HG02588 (cell line): ENCODE measurements around the gene TET3.
A peak's percentile ranks its signal among the peaks of the same experiment; 100 is the strongest.

Experiments used
- ATAC-seq: cut with Tn5 transposase; IDR thresholded peaks from one replicate; pipeline ENCODE4 v1.9.1; 2021; ENCODE audit warnings: mild to moderate bottlenecking, moderate library complexity; ENCODE audit not compliant: unreplicated experiment

Gene TET3

GRCh38 chr2:73963385-73964120, 21.2 kb upstream of the TET3 start:
- peak; percentile 46 for ATAC-seq

GRCh38 chr2:73964223-73964622, 20.5 kb upstream of the TET3 start:
- ATAC-seq: no peak

GRCh38 chr2:73965053-73965452, 19.7 kb upstream of the TET3 start:
- no peak for ATAC-seq

- ATAC-seq: no peak
Measured at GRCh38 chr2:73968357-73968937, 16.3 kb upstream of the TET3 start.

GRCh38 chr2:73969356-73969755, 15.4 kb upstream of the TET3 start:
- ATAC-seq: no peak

GRCh38 chr2:73970141-73970803, 14.4 kb upstream of the TET3 start:
- ATAC-seq: no peak

GRCh38 chr2:73970850-73971471, 13.7 kb upstream of the TET3 start:
- peak; percentile 85 for ATAC-seq

GRCh38 chr2:73971722-73972121, 13.0 kb upstream of the TET3 start:
- no peak for ATAC-seq

GRCh38 chr2:73972846-73973245, 11.9 kb upstream of the TET3 start:
- ATAC-seq: no peak

- ATAC-seq: no peak
Measured at GRCh38 chr2:73975731-73976130, 9.0 kb upstream of the TET3 start.

- no peak for ATAC-seq
Measured at GRCh38 chr2:73976803-73977202, 7.9 kb upstream of the TET3 start.

- ATAC-seq: no peak
Measured at GRCh38 chr2:73977466-73977865, 7.2 kb upstream of the TET3 start.

- no peak for ATAC-seq
Measured at GRCh38 chr2:73979021-73979420, 5.7 kb upstream of the TET3 start.

- no peak for ATAC-seq
Measured at GRCh38 chr2:73979686-73980085, 5.0 kb upstream of the TET3 start.

- ATAC-seq: no peak
Measured at GRCh38 chr2:73980566-73980965, 4.1 kb upstream of the TET3 start.

GRCh38 chr2:73981081-73982001, 3.4 kb upstream of the TET3 start:
- no peak for ATAC-seq

GRCh38 chr2:73982140-73982617, 2.5 kb upstream of the TET3 start:
- ATAC-seq: no peak

GRCh38 chr2:73983322-73984202, 1.1 kb upstream of the TET3 start:
- ATAC-seq: no peak

- ATAC-seq: peak; percentile 20
Measured at GRCh38 chr2:73984922-73985307, 205 bp downstream of the TET3 start.
